KOPT-K1 (cell line): ENCODE data around the gene ALG1L2.
"Not testable (repeated sequence)": the region's sequence is repeated elsewhere in the genome, so short reads cannot be mapped to it uniquely, and the experiment has no call there.

ENCODE experiments used
- H3K27ac ChIP-seq: fragments of 200-600 bp; sonication (generic); 2 replicates; pipeline ENCODE4 v1.5.1; 2016; ENCODE audit warnings: antibody characterized with exemption, mild to moderate bottlenecking, low read depth, low read length; ENCODE audit not compliant: poor library complexity, severe bottlenecking
- H3K36me3 ChIP-seq: fragments of 200-600 bp; sonication (generic); 2 replicates; pipeline ENCODE4 v1.5.1; 2017; ENCODE audit warnings: antibody characterized with exemption, mild to moderate bottlenecking, low read length, moderate library complexity; ENCODE audit not compliant: insufficient read depth
- H3K9me3 ChIP-seq: fragments of 200-600 bp; sonication (generic); 2 replicates; pipeline ENCODE4 v1.5.1; 2017; ENCODE audit warnings: antibody characterized with exemption, low read length, mild to moderate bottlenecking; ENCODE audit not compliant: insufficient read depth, poor library complexity, severe bottlenecking

The ALG1L2 gene

GRCh38 chr3:130137685-130138084 is 56.1 kb downstream of the ALG1L2 start:
- not testable (repeated sequence) for H3K9me3 ChIP-seq, H3K36me3 ChIP-seq, H3K27ac ChIP-seq

GRCh38 chr3:130138992-130139391 is 57.4 kb downstream of the ALG1L2 start:
- not testable (repeated sequence) for H3K27ac ChIP-seq, H3K36me3 ChIP-seq, H3K9me3 ChIP-seq

DNA sequence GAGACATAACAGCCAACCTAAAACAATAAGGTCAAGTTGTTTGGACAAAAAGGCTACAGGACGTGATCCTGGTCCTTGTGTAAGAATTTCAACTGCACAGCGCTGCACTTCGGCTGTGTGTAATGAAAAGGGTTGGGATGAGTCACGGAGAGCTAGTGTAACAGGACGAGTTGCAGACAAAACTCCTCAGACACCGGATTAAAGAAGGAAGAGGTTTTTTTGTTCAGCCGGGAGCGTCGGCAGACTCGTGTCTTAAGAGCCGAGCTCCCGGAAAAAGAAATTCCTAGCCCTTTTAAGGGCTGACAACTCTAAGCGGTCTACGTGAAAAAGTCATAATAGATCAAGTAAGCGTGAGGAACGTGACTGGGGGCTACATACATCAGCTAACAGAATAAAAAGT is 59.1 kb downstream of the ALG1L2 start:
- H3K9me3 ChIP-seq, H3K27ac ChIP-seq, H3K36me3 ChIP-seq: not testable (repeated sequence)

GRCh38 chr3:130143648-130144327 is 62.2 kb downstream of the ALG1L2 start:
- H3K27ac ChIP-seq, H3K36me3 ChIP-seq, H3K9me3 ChIP-seq: not testable (repeated sequence)

DNA sequence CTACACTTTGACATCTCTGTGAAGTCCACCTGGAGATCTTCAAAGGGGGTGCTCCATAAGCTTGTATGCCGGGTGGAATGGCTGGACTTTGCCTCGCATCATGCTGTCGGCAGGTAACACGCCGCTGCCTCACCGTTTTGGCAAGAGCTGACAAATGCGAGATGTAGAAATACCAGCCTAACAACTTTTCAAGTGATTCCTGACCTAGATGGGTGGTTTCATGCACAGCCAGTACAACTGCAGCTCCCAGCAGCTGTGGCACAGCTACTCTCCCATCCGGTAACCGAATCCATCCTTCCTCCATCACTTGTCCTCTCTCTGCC is 62.7 kb downstream of the ALG1L2 start:
- not testable (repeated sequence) for H3K9me3 ChIP-seq, H3K36me3 ChIP-seq, H3K27ac ChIP-seq

DNA sequence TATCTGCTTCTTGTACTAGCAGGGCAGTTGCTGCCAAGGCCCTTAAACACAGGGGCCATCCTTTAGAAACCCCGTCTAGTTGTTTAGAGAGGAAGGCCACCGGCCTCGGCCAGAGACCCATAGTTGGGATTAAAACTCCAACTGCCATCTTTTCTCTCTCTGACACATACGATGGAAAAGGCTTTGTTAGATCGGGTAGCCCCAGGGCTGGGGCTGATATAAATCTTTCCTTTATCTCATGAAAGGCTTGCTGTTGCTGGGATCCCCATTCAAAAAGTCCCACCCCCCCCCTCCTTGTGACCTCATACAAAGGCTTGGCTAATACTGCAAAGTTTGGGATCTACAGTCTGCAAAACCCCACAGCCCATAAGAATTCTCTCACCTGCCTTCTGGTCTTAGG is 63.8 kb downstream of the ALG1L2 start:
- H3K27ac ChIP-seq, H3K36me3 ChIP-seq, H3K9me3 ChIP-seq: not testable (repeated sequence)

DNA sequence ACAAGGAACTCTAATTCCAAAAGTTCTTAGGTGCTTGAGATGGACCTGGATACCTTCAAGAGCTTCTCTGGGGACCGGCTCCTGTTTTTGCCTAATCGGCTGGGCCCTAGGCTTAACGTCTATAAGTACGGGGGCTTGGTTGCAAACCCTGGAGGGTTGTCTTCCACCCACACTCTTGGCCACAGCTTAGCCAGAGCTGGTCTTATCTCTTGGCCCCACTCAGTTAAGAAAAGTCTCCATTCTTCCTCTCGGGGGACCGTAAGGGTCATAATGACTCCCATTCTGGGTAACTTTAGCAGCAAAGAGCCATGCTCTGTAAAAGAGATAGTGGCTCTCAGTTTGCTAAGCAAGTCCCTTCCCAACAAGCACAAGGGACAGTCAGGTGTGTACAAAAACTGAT is 64.8 kb downstream of the ALG1L2 start:
- not testable (repeated sequence) for H3K27ac ChIP-seq, H3K36me3 ChIP-seq, H3K9me3 ChIP-seq
